Activated naive CD8-positive, alpha-beta T cell treated with anti-CD3 and anti-CD28 coated beads, Interleukin-2, amount 50 U/mL, for 24 hours (primary cell): ENCODE measurements around the gene RFPL2.

Experiments
- ATAC-seq: fragments of 150-1000 bp; cut with Tn5 transposase; one replicate; pipeline ENCODE4 v1.10.0; 2021
- DNase-seq: peaks from one replicate; pipeline ENCODE4 v3.0.0; 2021
- H3K27ac Mint-ChIP-seq: one replicate; pipeline ENCODE4 v1.8.0; 2021; ENCODE audit warnings: mild to moderate bottlenecking, mixed read lengths
- H3K27me3 Mint-ChIP-seq: one replicate; pipeline ENCODE4 v1.8.0; 2021; ENCODE audit warnings: mixed read lengths
- H3K36me3 Mint-ChIP-seq: one replicate; pipeline ENCODE4 v1.8.0; 2021; ENCODE audit warnings: low read depth, mixed read lengths
- H3K4me1 Mint-ChIP-seq: one replicate; pipeline ENCODE4 v1.8.0; 2021; ENCODE audit warnings: mixed read lengths
- H3K4me3 Mint-ChIP-seq: one replicate; pipeline ENCODE4 v1.8.0; 2021; ENCODE audit warnings: mild to moderate bottlenecking, moderate library complexity, mixed read lengths
- H3K9me3 Mint-ChIP-seq: one replicate; pipeline ENCODE4 v1.8.0; 2021; ENCODE audit warnings: mixed read lengths

RFPL2 gene

GRCh38 chr22:32217465-32217864, 12.6 kb upstream of the RFPL2 start:
- DNase-seq (no peak), ATAC-seq (no peak)
- Mint-ChIP-seq H3K4me1 (no peaks in the 10 kb centered on the region), H3K27me3 (peaks cover 12% of the 10 kb centered on the region), H3K9me3 (no peaks in the 10 kb centered on the region), H3K4me3 (no peak overlapping the region), H3K27ac (no peak overlapping the region), H3K36me3 (no peaks in the 10 kb centered on the region)

GRCh38 chr22:32216911-32217310, 12.0 kb upstream of the RFPL2 start:
- Mint-ChIP-seq H3K27ac (no peak overlapping the region), H3K4me1 (no peaks in the 10 kb centered on the region), H3K36me3 (no peaks in the 10 kb centered on the region), H3K27me3 (peaks cover 8% of the 10 kb centered on the region), H3K9me3 (no peaks in the 10 kb centered on the region), H3K4me3 (no peak overlapping the region)
- DNase-seq (no peak), ATAC-seq (no peak)

GRCh38 chr22:32211011-32211410, 6.1 kb upstream of the RFPL2 start:
- DNase-seq (no peak), ATAC-seq (no peak)
- Mint-ChIP-seq H3K4me3 (no peak overlapping the region), H3K27ac (no peak overlapping the region), H3K27me3 (no peaks in the 10 kb centered on the region), H3K4me1 (peaks cover 3% of the 10 kb centered on the region), H3K9me3 (no peaks in the 10 kb centered on the region), H3K36me3 (no peaks in the 10 kb centered on the region)

DNA sequence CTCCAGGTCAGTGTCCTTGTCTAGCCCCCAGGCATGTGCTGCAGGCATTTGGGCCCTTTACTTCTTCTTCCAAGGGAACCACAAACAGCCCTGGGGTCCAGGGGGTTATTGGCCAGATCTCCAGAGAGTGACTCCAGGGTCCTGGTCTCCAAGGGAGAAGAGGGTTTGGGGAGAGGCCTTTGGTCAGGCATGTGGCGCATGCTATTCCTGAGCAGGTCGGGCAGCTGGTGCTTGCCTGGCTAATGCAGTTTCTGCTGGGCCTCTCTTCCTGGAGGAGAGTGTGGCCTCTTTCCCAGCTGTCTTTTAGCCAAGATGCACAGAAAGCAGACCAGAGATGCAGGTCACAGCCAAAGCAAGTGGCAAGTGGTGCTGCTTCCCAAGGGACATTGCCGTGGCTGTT, 3.8 kb upstream of the RFPL2 start:
- Mint-ChIP-seq H3K27ac (no peak overlapping the region), H3K27me3 (peaks cover 10% of the 10 kb centered on the region), H3K4me3 (no peak overlapping the region), H3K9me3 (no peaks in the 10 kb centered on the region), H3K4me1 (peaks cover 5% of the 10 kb centered on the region), H3K36me3 (no peaks in the 10 kb centered on the region)
- ATAC-seq, result no peak
- no peak for DNase-seq

DNA sequence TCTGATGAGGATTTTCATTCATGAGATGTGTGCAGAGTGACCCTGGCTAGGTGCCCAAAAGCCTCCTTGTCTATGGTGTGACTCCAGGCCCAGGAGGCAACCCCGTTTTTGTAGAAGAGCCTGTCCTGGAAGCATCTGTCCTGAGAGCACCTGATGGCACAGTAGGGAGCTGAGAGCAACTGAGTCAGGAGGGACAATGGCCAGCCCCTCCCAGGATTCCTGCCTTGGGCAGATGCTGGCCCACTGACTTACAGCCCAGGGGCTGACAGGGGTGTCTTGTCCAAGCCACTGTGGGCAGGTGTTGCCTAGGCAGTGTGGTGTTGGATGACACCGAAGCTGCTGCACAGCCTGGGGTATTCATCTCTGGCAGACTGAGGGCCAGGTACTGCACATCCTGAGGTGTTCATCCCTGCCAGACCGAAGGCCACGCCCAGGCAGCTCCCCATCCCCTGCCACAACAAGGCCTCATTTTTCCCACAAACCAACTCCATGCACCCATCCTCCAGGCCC, 3.2 kb upstream of the RFPL2 start:
- H3K9me3 Mint-ChIP-seq, result no peaks in the 10 kb centered on the region
- no peaks in the 10 kb centered on the region for H3K36me3 Mint-ChIP-seq
- ATAC-seq (no peak), DNase-seq (no peak)
- H3K27ac Mint-ChIP-seq, result no peak overlapping the region
- no peak overlapping the region for H3K4me3 Mint-ChIP-seq
- peaks cover 14% of the 10 kb centered on the region for H3K27me3 Mint-ChIP-seq
- H3K4me1 Mint-ChIP-seq, result peaks cover 6% of the 10 kb centered on the region

DNA sequence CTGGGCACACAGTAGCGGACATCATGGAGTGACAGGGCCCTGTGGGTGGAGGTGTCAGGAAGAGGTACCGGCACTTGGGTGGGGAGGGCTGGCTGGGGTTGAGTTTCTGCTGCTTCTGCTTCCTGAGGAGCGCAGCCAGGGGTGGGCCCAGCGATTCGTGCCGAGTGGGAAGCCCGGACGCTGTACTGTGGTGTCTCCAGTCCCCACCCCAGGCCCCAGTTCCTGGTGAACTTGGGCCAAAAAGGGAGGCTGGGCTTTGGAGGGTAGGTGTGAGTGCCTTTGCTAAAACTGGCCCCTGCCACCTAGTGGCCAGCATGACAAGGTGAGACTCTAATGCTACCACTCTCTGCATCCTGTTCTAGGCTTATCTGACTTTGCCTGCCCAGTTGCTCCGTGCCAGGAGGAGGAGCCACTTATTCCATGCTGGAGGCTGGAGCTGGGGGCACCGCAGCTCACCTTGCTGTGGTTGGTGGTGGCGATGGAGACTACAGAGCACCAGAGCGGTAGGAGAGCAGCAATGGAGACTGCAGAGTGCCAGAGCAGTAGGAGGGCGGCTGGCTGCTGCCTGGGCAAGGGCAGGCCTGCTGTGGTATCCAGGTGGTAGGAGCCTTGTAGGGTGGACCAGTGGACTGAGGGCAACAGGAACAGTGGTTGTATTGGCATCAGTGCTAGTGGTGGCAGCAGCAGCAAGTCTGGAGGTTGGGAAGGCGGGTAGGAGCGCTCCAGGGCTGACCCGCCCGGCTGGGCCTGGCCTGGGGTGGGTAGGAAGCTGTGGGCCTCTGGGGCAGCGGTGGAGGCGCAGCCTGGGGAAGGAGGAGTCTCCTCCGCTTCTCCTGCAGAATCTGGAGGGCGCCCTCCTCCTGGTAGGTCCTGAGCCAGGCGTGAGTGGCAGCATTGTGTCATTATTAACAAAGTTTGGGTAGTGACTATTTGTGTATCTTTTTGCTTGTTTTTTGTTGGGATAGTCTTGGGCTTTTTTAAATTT, 2.2 kb upstream of the RFPL2 start:
- H3K4me3 Mint-ChIP-seq, result no peak overlapping the region
- ATAC-seq (peak; percentile 47), DNase-seq (peak; percentile 26)
- no peak overlapping the region for H3K27ac Mint-ChIP-seq
- H3K9me3 Mint-ChIP-seq, result no peaks in the 10 kb centered on the region
- H3K36me3 Mint-ChIP-seq, result no peaks in the 10 kb centered on the region
- H3K4me1 Mint-ChIP-seq, result peaks cover 12% of the 10 kb centered on the region
- peaks cover 20% of the 10 kb centered on the region for H3K27me3 Mint-ChIP-seq

DNA sequence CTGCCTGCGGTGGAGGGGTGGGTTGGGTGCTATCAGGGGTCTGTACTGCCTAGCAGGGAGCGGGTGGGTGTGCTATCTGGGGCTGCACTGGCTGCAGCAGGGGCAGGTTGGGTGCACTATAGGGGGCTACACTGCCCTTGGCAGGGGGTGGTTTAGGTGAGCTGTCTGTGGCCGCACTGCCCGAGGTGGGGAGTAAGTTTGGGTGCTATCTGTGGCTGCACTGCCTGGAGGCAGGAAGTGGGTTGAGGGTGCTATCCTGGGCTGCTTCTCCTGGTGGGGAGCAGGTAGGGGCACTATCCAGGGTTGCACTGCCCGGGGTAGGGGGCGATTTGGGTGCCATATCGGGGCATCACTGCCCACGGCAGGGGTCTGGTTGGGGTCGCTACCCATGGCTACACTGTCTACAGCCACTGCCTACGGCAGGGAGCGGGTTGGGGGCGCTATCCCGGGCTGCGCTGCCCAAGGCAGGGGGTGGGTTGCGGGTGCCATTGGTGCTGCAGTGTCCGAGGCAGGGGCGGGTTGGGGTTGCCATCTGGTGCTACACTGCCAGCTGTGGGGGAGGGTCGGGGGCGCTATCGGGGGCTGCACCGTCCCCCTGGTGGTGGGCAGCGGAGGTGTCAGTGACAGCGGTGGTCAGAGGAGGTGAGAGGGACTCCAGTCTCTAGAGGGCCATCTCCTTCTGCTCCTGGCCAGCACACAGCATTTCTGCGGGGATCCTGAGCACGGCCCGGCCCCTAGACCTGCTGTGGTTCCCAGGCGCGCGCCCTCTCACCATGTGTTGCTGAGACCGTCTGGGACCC, 1.3 kb upstream of the RFPL2 start:
- H3K36me3 Mint-ChIP-seq, result no peaks in the 10 kb centered on the region
- H3K4me1 Mint-ChIP-seq, result peaks cover 12% of the 10 kb centered on the region
- H3K4me3 Mint-ChIP-seq, result no peak overlapping the region
- peaks cover 21% of the 10 kb centered on the region for H3K27me3 Mint-ChIP-seq
- no peak for DNase-seq
- H3K27ac Mint-ChIP-seq, result no peak overlapping the region
- H3K9me3 Mint-ChIP-seq, result no peaks in the 10 kb centered on the region
- no peak for ATAC-seq

GRCh38 chr22:32204040-32204855, 625 bp downstream of the RFPL2 start:
- peaks cover 21% of the 10 kb centered on the region for H3K27me3 Mint-ChIP-seq
- H3K4me1 Mint-ChIP-seq, result peaks cover 12% of the 10 kb centered on the region
- ATAC-seq, result no peak
- H3K27ac Mint-ChIP-seq, result no peak overlapping the region
- no peaks in the 10 kb centered on the region for H3K9me3 Mint-ChIP-seq
- DNase-seq, result no peak
- peak overlapping the region; percentile 58 for H3K4me3 Mint-ChIP-seq
- no peaks in the 10 kb centered on the region for H3K36me3 Mint-ChIP-seq

- Mint-ChIP-seq H3K27ac (no peak overlapping the region), H3K36me3 (no peaks in the 10 kb centered on the region), H3K4me3 (no peak overlapping the region), H3K9me3 (no peaks in the 10 kb centered on the region), H3K27me3 (peaks cover 21% of the 10 kb centered on the region), H3K4me1 (peaks cover 12% of the 10 kb centered on the region)
- no peak for ATAC-seq
- DNase-seq, result no peak
Observed at GRCh38 chr22:32203181-32204039, 1.5 kb downstream of the RFPL2 start.

DNA sequence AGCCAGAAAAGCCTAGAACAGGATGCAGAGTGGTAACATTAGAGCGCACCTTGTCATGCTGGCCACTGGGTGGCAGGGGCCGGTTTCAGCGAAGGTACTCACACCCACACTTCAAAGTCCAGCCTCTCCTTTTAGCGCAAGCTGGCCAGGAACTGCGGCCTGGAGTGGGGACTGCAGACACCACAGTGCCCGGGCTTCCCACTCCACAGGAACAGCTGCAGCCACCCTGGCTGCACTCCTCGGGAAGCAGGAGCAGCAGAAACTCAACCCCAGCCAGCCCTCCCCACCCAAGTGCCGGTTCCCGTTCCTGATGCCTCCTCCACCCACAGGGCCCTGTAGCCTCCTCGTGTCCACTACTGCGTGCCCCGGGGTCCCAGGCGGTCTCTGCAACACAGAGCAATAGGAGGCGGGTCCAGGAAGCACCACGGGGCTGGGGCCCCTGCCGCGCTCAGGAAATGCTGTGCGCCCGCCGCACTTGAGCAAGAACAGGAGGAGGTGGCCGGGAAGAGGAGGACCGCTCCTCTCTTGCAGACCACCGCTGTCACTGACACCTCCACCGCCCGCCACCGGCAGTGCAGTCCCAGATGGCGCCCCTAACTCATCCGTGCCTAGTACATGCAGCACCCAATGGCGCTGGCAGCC, 2.2 kb downstream of the RFPL2 start:
- no peaks in the 10 kb centered on the region for H3K36me3 Mint-ChIP-seq
- H3K27ac Mint-ChIP-seq, result no peak overlapping the region
- ATAC-seq, result peak; percentile 27
- H3K9me3 Mint-ChIP-seq, result no peaks in the 10 kb centered on the region
- H3K4me1 Mint-ChIP-seq, result peaks cover 12% of the 10 kb centered on the region
- DNase-seq, result peak; percentile 23
- peaks cover 21% of the 10 kb centered on the region for H3K27me3 Mint-ChIP-seq
- H3K4me3 Mint-ChIP-seq, result no peak overlapping the region

DNA sequence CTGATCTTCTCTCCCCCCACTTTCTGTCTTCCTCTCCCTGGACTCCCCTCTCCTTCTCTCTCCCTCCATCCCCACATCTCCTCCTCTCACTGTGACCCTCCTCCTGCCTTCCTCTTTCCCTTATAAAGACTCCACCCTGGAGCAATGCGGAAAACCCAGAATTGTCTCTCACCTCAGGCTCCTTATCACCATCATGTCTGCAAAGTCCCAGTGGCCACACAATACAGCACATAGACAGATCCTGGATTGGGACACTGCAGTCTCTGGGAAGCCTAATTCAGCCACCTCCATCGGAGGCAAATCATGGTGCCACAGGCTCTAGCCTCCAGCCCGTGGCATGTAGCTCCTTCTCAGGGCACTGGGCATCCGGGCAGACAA, 2.7 kb downstream of the RFPL2 start:
- no peak overlapping the region for H3K27ac Mint-ChIP-seq
- ATAC-seq (no peak), DNase-seq (no peak)
- H3K27me3 Mint-ChIP-seq, result peaks cover 21% of the 10 kb centered on the region
- peaks cover 12% of the 10 kb centered on the region for H3K4me1 Mint-ChIP-seq
- no peak overlapping the region for H3K4me3 Mint-ChIP-seq
- no peaks in the 10 kb centered on the region for H3K36me3 Mint-ChIP-seq
- H3K9me3 Mint-ChIP-seq, result no peaks in the 10 kb centered on the region

DNA sequence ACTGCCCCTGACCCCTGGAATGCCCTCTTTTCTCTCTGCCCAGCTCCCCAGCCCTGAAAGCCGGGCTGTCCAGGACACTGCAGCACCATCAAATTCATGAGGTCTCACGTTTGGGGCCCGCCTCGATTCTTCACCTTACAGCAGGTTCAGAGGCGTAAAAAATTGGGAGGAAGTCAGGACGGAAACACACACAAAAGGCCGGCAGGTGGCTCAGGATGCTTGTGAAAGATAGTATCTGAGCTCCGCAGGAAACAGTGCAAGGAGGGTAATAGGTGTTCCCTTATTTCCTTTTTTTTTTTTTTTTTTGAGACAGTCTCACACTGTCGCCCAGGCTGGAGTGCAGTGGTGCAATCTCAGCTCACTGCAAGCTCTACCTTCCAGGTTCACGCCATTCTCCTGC, 4.1 kb downstream of the RFPL2 start:
- no peak for DNase-seq
- no peaks in the 10 kb centered on the region for H3K36me3 Mint-ChIP-seq
- peaks cover 8% of the 10 kb centered on the region for H3K4me1 Mint-ChIP-seq
- H3K9me3 Mint-ChIP-seq, result no peaks in the 10 kb centered on the region
- peaks cover 21% of the 10 kb centered on the region for H3K27me3 Mint-ChIP-seq
- no peak overlapping the region for H3K27ac Mint-ChIP-seq
- H3K4me3 Mint-ChIP-seq, result no peak overlapping the region
- no peak for ATAC-seq

- ATAC-seq (no peak), DNase-seq (no peak)
- Mint-ChIP-seq H3K27ac (no peak overlapping the region), H3K4me3 (no peak overlapping the region), H3K27me3 (peaks cover 20% of the 10 kb centered on the region), H3K36me3 (no peaks in the 10 kb centered on the region), H3K4me1 (peaks cover 8% of the 10 kb centered on the region), H3K9me3 (no peaks in the 10 kb centered on the region)
Observed at GRCh38 chr22:32199961-32200360, 4.9 kb downstream of the RFPL2 start.
